GM12892 (cell line): ENCODE results near the gene PRKCQ.

ENCODE experiments used
- DNase-seq: peaks from one replicate; pipeline ENCODE4 v3.0.0; 2011; ENCODE audit not compliant: insufficient read length
- FAIRE-seq: peaks from 2 replicates; lab custom pipeline; 2011; peaks lifted over from hg19 to GRCh38; lab: Jason Lieb, UNC
- POLR2A ChIP-seq: IDR thresholded peaks from 2 replicates; pipeline ENCODE4 v1.6.1; 2011; ENCODE audit warnings: low read depth, low read length, control low read depth
- POLR2AphosphoS5 ChIP-seq: IDR thresholded peaks from 2 replicates; pipeline ENCODE4 v1.6.1; 2011; ENCODE audit warnings: low read depth, low read length, control low read depth
- TAF1 ChIP-seq: IDR thresholded peaks from 2 replicates; pipeline ENCODE4 v1.6.1; 2011; ENCODE audit warnings: low read depth, mild to moderate bottlenecking, control low read depth, low read length, borderline replicate concordance

Gene PRKCQ

GRCh38 chr10:6564367-6564766, 15.7 kb downstream of the PRKCQ start:
- FAIRE-seq (no peak), DNase-seq (no peak)
- TF ChIP-seq POLR2AphosphoS5, result no peak
- TF ChIP-seq TAF1, result no peak
- no peak for TF ChIP-seq POLR2A

- DNase-seq, result no peak
- no peak for TF ChIP-seq POLR2A
- FAIRE-seq, result no peak
Measured at GRCh38 chr10:6563731-6564130, 16.3 kb downstream of the PRKCQ start.

GRCh38 chr10:6563075-6563474, 17.0 kb downstream of the PRKCQ start:
- no peak for TF ChIP-seq TAF1
- TF ChIP-seq POLR2A, result no peak
- TF ChIP-seq POLR2AphosphoS5, result no peak
- FAIRE-seq (no peak), DNase-seq (no peak)

GRCh38 chr10:6562221-6562620, 17.9 kb downstream of the PRKCQ start:
- FAIRE-seq (no peak), DNase-seq (no peak)

GRCh38 chr10:6561552-6561951, 18.5 kb downstream of the PRKCQ start:
- no peak for FAIRE-seq
- TF ChIP-seq TAF1 (no peak), POLR2A (no peak), POLR2AphosphoS5 (no peak)
- no peak for DNase-seq

More at GRCh38 chr10:6562221-6562620, 17.9 kb downstream of the PRKCQ start:
- TF ChIP-seq POLR2A (no peak), POLR2AphosphoS5 (no peak), TAF1 (no peak)

GRCh38 chr10:6558759-6559461, 21.2 kb downstream of the PRKCQ start:
- no peak for TF ChIP-seq POLR2A
- no peak for TF ChIP-seq TAF1
- TF ChIP-seq POLR2AphosphoS5, result no peak
- FAIRE-seq, result no peak
- no peak for DNase-seq

GRCh38 chr10:6558272-6558671, 21.8 kb downstream of the PRKCQ start:
- no peak for TF ChIP-seq POLR2A
- no peak for TF ChIP-seq POLR2AphosphoS5
- no peak for TF ChIP-seq TAF1
- DNase-seq (no peak), FAIRE-seq (no peak)

GRCh38 chr10:6553937-6554336, 26.1 kb downstream of the PRKCQ start:
- DNase-seq (no peak), FAIRE-seq (no peak)
- TF ChIP-seq POLR2AphosphoS5 (no peak), TAF1 (no peak)

- TF ChIP-seq POLR2AphosphoS5 (no peak), POLR2A (no peak), TAF1 (no peak)
- peak; percentile 17 for FAIRE-seq
- no peak for DNase-seq
Measured at GRCh38 chr10:6543431-6544005, 36.6 kb downstream of the PRKCQ start.

- DNase-seq (no peak), FAIRE-seq (no peak)
- TF ChIP-seq TAF1 (no peak), POLR2AphosphoS5 (no peak), POLR2A (no peak)
Measured at GRCh38 chr10:6542999-6543430, 37.1 kb downstream of the PRKCQ start.

GRCh38 chr10:6539833-6540232, 40.2 kb downstream of the PRKCQ start:
- no peak for DNase-seq
- no peak for FAIRE-seq
- TF ChIP-seq TAF1 (no peak), POLR2A (no peak), POLR2AphosphoS5 (no peak)

GRCh38 chr10:6537770-6538169, 42.3 kb downstream of the PRKCQ start:
- DNase-seq (no peak), FAIRE-seq (no peak)
- no peak for TF ChIP-seq TAF1
- TF ChIP-seq POLR2A, result no peak
- no peak for TF ChIP-seq POLR2AphosphoS5

- FAIRE-seq, result no peak
- DNase-seq, result no peak
- TF ChIP-seq POLR2AphosphoS5 (no peak), TAF1 (no peak), POLR2A (no peak)
Measured at GRCh38 chr10:6536102-6536501, 44.0 kb downstream of the PRKCQ start.
